Embryonic facial prominence (tissue), 1 donor: ENCODE measurements around the gene KPTN.

Experiments used
- DNase-seq: peaks from one replicate; pipeline ENCODE4 v3.0.0-alpha.2; 2016; ENCODE audit errors: extremely low spot score

KPTN gene

GRCh38 chr19:47509170-47509847, 25.3 kb upstream of the KPTN start:
- DNase-seq: no peak

DNA sequence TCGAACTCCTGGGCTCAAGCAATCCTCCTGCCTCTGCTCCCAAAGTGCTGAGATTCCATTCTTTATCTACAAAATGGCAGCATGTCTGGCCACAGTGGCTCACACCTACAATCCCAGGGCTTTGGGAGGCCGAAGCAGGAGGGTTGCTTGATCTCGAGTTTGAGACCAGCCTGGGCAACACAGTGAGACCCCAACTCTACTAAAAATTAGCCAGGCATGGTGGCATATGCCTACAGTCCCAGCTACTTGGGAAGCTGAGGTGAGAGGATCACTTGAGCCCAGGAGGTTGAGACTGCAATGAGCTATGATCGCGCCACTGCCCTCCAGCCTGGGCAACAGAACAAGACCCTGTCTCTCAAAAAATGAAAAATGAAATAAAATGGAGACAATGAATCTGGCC, 24.7 kb upstream of the KPTN start:
- no peak for DNase-seq

DNA sequence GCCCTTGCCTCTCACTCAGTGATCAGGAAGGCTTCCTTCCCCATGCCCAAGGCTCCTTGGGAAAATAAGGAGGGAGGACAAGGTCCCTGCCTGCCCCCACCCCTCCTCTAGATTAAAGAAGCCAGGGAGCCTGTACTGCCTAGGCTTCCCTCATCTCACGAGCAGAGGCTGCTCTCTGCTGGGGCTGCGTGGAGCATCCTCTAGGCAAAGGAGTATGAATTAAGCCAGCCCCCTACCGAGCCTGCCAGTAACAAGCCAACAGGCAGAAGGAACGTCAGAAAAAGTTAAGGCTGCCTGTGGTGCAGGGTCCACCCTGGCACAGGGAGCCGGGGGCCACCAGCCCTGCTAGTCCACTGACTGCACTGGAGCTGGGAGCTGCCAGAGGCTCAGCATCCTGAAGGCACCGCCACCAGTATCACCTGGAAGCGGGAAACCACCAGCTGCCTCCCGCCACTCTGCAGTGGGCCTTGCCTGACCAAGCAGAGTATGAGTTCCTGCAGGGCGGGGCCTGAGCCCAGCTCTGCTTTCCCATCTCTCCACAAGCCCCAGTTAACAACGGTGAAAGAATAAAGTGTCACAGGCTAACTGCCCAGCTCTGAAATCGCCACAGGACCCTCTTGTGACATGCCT, 24.0 kb upstream of the KPTN start:
- DNase-seq: no peak

DNA sequence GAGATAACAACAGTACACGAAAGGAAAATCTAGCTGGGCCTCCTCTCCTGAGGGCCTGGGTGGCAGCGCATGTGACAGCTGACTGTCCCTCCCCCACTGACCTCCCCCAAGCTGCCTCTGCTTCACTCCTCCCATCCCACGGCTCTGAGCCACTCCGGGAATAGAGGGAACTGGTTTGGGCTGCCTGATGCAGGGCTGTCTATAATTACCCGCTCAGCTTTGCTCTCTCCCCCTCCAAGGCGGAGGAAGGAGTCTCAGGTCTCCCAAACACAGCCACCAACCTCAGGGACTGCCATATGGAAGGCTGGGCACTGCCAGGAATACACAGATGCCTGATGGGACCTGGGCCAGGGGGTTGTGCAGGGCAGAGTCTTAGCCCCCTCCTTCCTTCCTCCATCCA, 23.0 kb upstream of the KPTN start:
- DNase-seq: no peak

- no peak for DNase-seq
Observed at GRCh38 chr19:47506459-47506858, 22.4 kb upstream of the KPTN start.

- DNase-seq: no peak
Observed at GRCh38 chr19:47505506-47505905, 21.5 kb upstream of the KPTN start.

DNA sequence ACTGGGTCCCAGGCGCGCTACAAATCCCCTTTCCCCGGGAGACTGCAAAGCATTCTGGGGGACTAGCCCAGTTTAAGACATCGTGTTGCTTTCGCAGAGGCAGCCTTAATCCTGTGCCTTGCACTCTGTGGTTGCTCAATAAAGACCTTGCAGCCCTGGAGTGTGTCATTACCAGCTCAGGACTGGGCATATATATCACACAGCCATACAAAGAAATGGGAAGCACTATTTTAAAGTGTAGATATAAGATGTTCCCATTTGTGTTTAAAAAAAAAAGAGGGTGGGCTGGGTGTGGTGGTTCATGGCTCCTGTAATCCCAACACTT, 19.8 kb upstream of the KPTN start:
- DNase-seq: no peak

DNA sequence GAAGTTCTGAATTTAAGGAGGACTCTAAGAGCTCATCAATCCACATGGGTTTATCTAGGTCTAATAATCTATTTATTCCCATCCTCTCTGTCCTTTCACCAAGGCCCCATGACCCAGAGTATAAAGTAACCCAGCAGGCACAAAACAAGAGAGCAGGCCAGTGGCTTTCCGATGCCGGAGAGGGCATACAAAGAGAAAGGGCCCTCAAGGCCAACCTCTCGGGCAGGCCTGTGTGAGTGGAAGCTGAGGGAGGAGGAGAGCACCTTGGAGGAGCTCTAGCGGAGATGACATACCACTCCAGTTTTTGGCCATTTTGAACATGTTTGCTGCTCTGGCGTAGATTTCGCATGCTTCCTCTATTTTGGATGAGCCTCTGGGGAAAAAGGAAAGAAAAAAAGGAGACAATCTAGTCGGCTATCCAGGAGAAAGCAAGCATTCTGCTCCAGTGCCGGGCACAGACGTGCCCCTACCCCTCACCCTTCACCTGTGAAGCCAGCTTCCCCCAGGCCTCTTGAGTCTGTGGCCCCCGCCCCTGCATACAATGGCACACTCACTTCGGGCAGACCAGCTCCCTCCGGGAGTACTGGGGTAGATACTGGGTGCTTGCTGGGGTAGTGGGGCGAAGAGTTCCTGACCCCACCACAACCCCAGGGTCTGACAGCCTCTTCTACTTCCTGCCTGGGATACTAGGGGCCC, 19.3 kb upstream of the KPTN start:
- no peak for DNase-seq

DNA sequence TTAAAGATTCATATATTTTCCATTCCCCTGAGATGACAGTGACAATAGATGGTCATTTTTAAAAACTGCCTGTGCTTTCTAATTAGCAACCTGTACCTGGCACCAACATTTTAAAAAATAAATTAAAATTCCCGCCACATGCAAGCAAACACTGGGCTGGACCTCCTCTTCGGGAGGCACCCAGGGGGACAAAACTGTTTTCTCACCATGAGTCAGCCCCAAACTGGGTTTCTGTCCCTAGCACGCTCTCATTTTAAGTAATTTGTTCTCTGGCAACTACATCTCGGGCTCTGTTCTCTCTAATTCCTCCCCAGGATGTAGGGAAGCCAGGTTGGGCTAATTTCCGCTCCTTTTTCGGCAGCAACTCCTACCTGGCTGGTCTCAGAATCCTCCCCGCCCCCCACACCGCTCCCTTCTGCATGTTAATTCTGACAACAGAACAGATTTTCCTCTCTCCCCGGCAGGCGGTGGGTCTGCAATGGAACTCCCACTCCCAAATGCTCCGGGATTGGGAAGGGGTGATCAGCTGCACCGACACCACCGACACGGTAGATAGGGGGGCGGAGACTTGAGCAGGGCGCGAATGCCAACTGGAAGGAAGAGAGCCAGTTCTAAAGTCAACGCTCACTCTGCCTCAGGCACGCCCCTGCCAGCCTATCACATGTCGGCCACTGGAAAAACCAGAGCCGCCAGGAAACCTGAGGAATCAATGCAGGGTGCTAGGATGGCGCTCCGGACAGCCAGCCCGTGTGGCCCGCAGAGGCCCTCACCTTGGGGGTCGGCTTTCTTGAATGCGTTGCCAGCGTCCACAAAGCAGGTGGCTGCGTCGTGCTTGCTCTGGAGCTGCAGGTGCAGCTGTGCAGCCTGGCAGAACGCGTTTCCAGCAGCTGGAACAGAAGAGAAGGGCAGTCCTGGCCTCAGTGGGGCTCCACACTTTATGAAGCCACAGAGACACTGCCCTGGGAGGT, 16.1 kb upstream of the KPTN start:
- DNase-seq: no peak

GRCh38 chr19:47499371-47499770, 15.4 kb upstream of the KPTN start:
- no peak for DNase-seq

GRCh38 chr19:47498561-47498960, 14.5 kb upstream of the KPTN start:
- DNase-seq: no peak

GRCh38 chr19:47497821-47498520, 14.0 kb upstream of the KPTN start:
- DNase-seq: no peak

DNA sequence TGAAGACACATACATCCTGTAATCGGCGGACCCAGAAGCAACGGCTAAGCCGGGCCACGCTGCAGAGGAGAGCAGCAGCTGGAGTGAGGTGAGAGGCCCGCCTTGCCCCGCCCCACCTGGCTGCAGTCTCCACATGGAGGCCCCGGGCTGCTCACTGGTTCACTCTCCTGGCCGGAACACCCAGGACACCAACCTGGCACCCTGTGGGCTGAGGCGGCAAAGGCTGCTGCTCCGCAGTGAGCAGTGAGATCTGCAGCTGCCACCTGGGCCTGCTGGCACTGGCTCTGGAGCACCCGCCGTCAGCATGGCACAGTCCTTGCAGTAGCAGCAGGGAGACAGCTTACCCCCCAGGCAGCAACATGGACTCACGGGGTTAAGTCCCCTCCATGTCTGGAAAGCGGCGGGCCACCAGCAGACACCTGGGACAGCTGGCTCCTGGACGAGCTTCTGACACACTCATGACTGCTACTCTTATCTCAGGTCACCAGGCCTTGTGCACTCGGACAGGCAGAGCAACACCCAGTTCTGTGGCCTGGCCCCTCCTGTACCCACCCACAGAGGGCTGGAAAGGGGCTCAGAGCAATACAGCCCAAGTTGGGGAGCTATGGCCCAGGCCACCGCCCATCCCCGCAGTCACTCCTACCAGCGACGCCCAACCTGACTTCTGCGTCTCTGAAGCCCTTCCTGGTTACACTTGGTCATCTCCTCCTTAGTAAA, 13.2 kb upstream of the KPTN start:
- no peak for DNase-seq

DNA sequence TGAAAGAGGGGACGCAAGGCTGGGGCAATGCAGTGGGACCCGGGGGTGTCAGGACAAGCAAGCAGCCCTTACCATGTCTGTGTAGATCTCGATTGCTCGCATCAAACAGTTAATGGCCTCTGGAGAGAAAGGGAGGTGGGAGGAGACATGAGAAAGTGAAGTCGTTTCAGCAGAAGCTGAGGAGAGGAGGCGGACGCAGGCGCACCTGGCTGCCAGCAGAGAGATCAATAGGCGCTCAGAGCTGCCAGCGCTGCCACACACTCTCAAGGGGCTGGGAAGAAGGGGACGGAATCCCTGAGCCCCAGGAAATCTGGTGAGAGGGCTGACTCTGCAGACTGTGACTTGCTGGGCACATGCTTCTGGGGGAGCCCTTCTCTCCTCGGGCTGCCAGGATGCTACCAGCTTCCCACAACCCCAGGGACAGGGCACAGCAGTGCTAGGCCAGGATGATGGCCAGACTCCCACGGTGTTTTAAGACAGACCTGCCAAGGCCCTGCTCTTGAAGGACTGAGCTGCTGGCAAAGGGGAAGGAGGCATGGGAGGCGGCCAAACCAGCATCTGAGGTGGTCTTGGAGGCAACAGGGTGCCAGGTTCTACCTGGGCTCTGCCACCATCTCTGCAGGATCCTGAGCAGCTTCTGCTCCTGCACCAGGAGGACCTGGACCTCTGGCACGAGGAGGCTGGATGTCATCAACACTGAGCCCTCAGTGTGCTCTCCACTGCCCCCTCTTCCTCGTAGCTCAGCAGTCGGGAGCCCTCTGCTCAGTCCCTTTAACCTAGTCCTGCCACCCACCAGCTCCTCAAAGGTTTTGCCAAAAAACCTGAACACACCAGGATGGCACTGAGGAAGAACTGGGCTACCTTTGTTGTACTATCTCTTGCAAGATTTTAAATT, 11.7 kb upstream of the KPTN start:
- DNase-seq: no peak

- no peak for DNase-seq
Observed at GRCh38 chr19:47494729-47495128, 10.7 kb upstream of the KPTN start.

- no peak for DNase-seq
Observed at GRCh38 chr19:47494211-47494547, 10.2 kb upstream of the KPTN start.

DNA sequence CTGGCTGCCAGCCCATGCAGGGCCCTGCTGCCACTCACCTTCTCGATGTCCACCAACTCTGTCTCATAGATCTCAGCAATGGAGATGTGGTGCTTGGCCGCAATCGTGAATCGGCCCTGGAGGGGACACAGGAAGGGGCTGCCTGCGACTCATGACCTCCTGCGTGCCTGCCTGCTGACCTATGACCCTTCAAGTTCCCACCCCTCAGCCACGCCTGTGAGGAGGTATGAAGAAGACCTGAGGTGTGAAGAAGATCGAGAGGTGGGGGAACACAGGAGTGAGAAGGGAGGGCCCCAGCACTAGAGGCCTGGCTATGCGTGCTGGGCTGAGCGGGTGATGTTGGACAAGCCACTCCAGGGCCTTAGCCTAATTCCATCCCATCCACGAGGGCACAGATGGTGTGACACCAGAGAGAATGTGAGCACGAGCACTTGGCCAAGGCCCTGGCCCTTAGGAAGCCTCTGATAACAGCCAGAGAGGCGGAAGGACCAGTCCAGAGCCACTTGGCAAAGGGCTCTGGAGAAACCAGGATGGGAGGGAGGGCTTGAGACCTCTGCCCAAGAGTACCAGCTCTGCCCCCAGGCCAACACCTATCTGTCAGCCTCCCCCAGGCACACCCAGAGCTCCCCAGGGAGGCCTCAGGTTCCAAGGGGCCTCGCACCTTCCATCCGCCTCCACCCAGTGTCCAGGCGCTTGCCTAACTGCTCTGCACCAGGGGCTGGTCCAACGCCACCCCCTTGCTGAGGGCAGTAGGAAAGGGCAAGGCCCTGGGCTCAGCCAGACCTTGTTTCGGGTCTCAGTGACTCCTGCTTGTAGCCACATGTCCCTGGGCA, 9.6 kb upstream of the KPTN start:
- no peak for DNase-seq

GRCh38 chr19:47492571-47493377, 8.8 kb upstream of the KPTN start:
- DNase-seq: no peak
